Loucy (cell line): Measurements from ENCODE around the gene PDK3.

Experiments used
- EZH2phosphoT487 ChIP-seq: fragments of 200-600 bp; IDR thresholded peaks from 2 replicates; pipeline ENCODE4 v1.6.1; 2018; ENCODE audit warnings: antibody characterized with exemption, mild to moderate bottlenecking, moderate library complexity, borderline replicate concordance
- TF ChIP-seq, protein P1 (sequence below): fragments of 200-600 bp; sonication (generic); conservative IDR thresholded peaks from 2 replicates; pipeline ENCODE4 v1.5.1; 2014; ENCODE audit warnings: mild to moderate bottlenecking, antibody characterized with exemption, low read length

DNA sequence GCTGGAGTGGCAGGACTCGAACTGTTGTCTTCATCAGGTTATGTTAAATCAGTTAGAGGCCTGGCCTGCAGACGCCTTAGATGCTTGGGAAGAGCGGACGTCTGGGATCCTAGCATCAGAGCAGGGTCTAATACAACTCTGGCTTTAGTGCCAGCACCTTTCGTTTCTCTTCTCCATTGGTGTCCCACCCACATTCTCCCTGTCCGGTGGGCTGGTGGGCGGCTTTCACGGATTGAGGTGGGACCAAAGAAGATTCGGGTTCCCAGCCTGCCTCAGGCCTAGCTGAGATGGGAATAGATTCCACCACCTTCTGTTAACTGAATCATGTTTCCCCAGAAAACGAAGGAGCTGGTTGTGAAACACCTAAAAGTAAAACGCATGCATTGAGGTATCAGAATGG, 939 bp downstream of the PDK3 start:
- no peak for TF ChIP-seq EZH2phosphoT487
- TF ChIP-seq, protein P1, sequence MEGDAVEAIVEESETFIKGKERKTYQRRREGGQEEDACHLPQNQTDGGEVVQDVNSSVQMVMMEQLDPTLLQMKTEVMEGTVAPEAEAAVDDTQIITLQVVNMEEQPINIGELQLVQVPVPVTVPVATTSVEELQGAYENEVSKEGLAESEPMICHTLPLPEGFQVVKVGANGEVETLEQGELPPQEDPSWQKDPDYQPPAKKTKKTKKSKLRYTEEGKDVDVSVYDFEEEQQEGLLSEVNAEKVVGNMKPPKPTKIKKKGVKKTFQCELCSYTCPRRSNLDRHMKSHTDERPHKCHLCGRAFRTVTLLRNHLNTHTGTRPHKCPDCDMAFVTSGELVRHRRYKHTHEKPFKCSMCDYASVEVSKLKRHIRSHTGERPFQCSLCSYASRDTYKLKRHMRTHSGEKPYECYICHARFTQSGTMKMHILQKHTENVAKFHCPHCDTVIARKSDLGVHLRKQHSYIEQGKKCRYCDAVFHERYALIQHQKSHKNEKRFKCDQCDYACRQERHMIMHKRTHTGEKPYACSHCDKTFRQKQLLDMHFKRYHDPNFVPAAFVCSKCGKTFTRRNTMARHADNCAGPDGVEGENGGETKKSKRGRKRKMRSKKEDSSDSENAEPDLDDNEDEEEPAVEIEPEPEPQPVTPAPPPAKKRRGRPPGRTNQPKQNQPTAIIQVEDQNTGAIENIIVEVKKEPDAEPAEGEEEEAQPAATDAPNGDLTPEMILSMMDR, result no peak
